ENCODE results near the gene DMD. TPM values are rescaled to one million over a fixed set of nuclear protein-coding genes. Genes with fewer than 3 reads are reported as not detected.

The DMD gene
- total RNA-seq, 1 donor from 2014 or later: 30.6 TPM

- Histone ChIP-seq H4K20me1 (ENCODE audit: low read depth) (no peaks in the 10 kb centered on the region), H3F3A (ENCODE audit: low read depth) (no peaks in the 10 kb centered on the region), H3K79me2 (ENCODE audit: low read depth) (no peaks in the 10 kb centered on the region), H2AFZ (replicated peaks) (no peak overlapping the region), H3K4me2 (no peak overlapping the region), H3K9me3 (ENCODE audit: low read depth) (peaks cover 15% of the 10 kb centered on the region), H3K27me3 (no peaks in the 10 kb centered on the region), H3K27ac (no peak overlapping the region), H3K36me3 (no peaks in the 10 kb centered on the region), H3K4me3 (no peak overlapping the region), H3K9ac (no peak overlapping the region), H3K4me1 (peaks cover 5% of the 10 kb centered on the region)
- DNase-seq (ENCODE audit: low spot score): no peak
- H3K4me3 Mint-ChIP-seq: no peak overlapping the region
- peaks cover 16% of the 10 kb centered on the region for H3K9me3 Mint-ChIP-seq
- TF ChIP-seq CTCF (IDR thresholded peaks at IDR 0.05) (no peak), EZH2 (IDR thresholded peaks at IDR 0.05) (no peak), EZH2phosphoT487 (IDR thresholded peaks at IDR 0.05) (no peak)
- no peaks in the 10 kb centered on the region for H3K27me3 Mint-ChIP-seq (ENCODE audit: insufficient read depth, low read depth)
- peaks cover 25% of the 10 kb centered on the region for H3K36me3 Mint-ChIP-seq
- peaks cover 23% of the 10 kb centered on the region for H3K4me1 Mint-ChIP-seq
- no peak overlapping the region for H3K27ac Mint-ChIP-seq
Observed at GRCh38 chrX:31805781-31806180, 1405.6 kb downstream of the DMD start.

- no peaks in the 10 kb centered on the region for H3K36me3 ChIP-seq
- H3K4me1 ChIP-seq: no peaks in the 10 kb centered on the region
- no peak overlapping the region for H3K4me2 ChIP-seq
- H3K4me3 ChIP-seq: no peak overlapping the region
- no peak overlapping the region for H3K4me3 Mint-ChIP-seq
- H3F3A ChIP-seq (ENCODE audit: low read depth): no peaks in the 10 kb centered on the region
- no peak overlapping the region for H3K27ac ChIP-seq
- no peak for TF ChIP-seq EZH2 (IDR thresholded peaks at IDR 0.05)
- no peak for TF ChIP-seq EZH2phosphoT487 (IDR thresholded peaks at IDR 0.05)
- TF ChIP-seq CTCF (IDR thresholded peaks at IDR 0.05): no peak
- no peaks in the 10 kb centered on the region for H3K27me3 ChIP-seq
- H2AFZ ChIP-seq (replicated peaks): no peak overlapping the region
- H4K20me1 ChIP-seq (ENCODE audit: low read depth): no peaks in the 10 kb centered on the region
- DNase-seq (ENCODE audit: low spot score): no peak
- H3K9ac ChIP-seq: no peak overlapping the region
- peaks cover 2% of the 10 kb centered on the region for H3K27me3 Mint-ChIP-seq (ENCODE audit: insufficient read depth, low read depth)
- H3K36me3 Mint-ChIP-seq: peaks cover 36% of the 10 kb centered on the region
- peaks cover 12% of the 10 kb centered on the region for H3K4me1 Mint-ChIP-seq
- peaks cover 39% of the 10 kb centered on the region for H3K9me3 Mint-ChIP-seq
- H3K27ac Mint-ChIP-seq: no peak overlapping the region
- no peaks in the 10 kb centered on the region for H3K79me2 ChIP-seq (ENCODE audit: low read depth)
- peaks cover 5% of the 10 kb centered on the region for H3K9me3 ChIP-seq (ENCODE audit: low read depth)
Observed at GRCh38 chrX:31800219-31800618, 1411.1 kb downstream of the DMD start.

GRCh38 chrX:31796624-31797023 lies 1414.7 kb downstream of the DMD start:
- Histone ChIP-seq H3K27me3 (no peaks in the 10 kb centered on the region), H3K36me3 (no peaks in the 10 kb centered on the region), H3K79me2 (ENCODE audit: low read depth) (no peaks in the 10 kb centered on the region), H3K27ac (no peak overlapping the region), H3K4me2 (no peak overlapping the region), H2AFZ (replicated peaks) (no peak overlapping the region), H3K4me1 (no peaks in the 10 kb centered on the region), H3K9me3 (ENCODE audit: low read depth) (peaks cover 13% of the 10 kb centered on the region), H3K9ac (no peak overlapping the region), H3K4me3 (no peak overlapping the region), H3F3A (ENCODE audit: low read depth) (no peaks in the 10 kb centered on the region), H4K20me1 (ENCODE audit: low read depth) (no peaks in the 10 kb centered on the region)
- H3K27ac Mint-ChIP-seq: no peak overlapping the region
- peaks cover 12% of the 10 kb centered on the region for H3K4me1 Mint-ChIP-seq
- no peak overlapping the region for H3K4me3 Mint-ChIP-seq
- peaks cover 23% of the 10 kb centered on the region for H3K36me3 Mint-ChIP-seq
- TF ChIP-seq EZH2 (IDR thresholded peaks at IDR 0.05) (no peak), EZH2phosphoT487 (IDR thresholded peaks at IDR 0.05) (no peak), CTCF (IDR thresholded peaks at IDR 0.05) (no peak)
- peaks cover 2% of the 10 kb centered on the region for H3K27me3 Mint-ChIP-seq (ENCODE audit: insufficient read depth, low read depth)
- peaks cover 41% of the 10 kb centered on the region for H3K9me3 Mint-ChIP-seq
- no peak for DNase-seq (ENCODE audit: low spot score)

All from neural progenitor cell (in vitro differentiated cells).